NT2/D1 (cell line): ENCODE measurements around the gene CIITA.

Experiments used
- DNase-seq: peaks from one replicate; pipeline ENCODE4 v3.0.0-alpha.2; 2011; ENCODE audit warnings: low read depth, low spot score
- H3K27me3 ChIP-seq: 2 replicates; pipeline ENCODE4 v1.6.0; 2011; ENCODE audit warnings: mild to moderate bottlenecking; ENCODE audit not compliant: insufficient read length, insufficient read depth
- H3K36me3 ChIP-seq: 2 replicates; pipeline ENCODE4 v1.6.1; 2011; ENCODE audit warnings: mild to moderate bottlenecking, low read length, mixed read lengths; ENCODE audit not compliant: insufficient read depth, insufficient read length
- H3K4me1 ChIP-seq: 2 replicates; pipeline ENCODE4 v1.5.1; 2011; ENCODE audit not compliant: insufficient read depth, insufficient read length
- H3K4me3 ChIP-seq: 2 replicates; pipeline ENCODE4 v1.5.1; 2011; ENCODE audit warnings: low read depth; ENCODE audit not compliant: insufficient read length
- H3K9ac ChIP-seq: 2 replicates; pipeline ENCODE4 v1.6.0; 2011; ENCODE audit warnings: low read depth; ENCODE audit not compliant: insufficient read length
- H3K9me3 ChIP-seq: 2 replicates; pipeline ENCODE4 v1.5.1; 2011; ENCODE audit warnings: mild to moderate bottlenecking, low read length; ENCODE audit not compliant: insufficient read depth
- SUZ12 ChIP-seq: IDR thresholded peaks from 2 replicates; pipeline ENCODE4 v1.6.1; 2011; ENCODE audit not compliant: insufficient read length, insufficient read depth; ENCODE audit errors: extremely low read depth
- YY1 ChIP-seq: IDR thresholded peaks from 2 replicates; pipeline ENCODE4 v1.6.1; 2011; ENCODE audit not compliant: insufficient read length, insufficient read depth
- ZNF274 ChIP-seq: IDR thresholded peaks from 2 replicates; pipeline ENCODE4 v1.6.1; 2011; ENCODE audit warnings: mild to moderate bottlenecking, low read depth, low read length

CIITA gene

DNA sequence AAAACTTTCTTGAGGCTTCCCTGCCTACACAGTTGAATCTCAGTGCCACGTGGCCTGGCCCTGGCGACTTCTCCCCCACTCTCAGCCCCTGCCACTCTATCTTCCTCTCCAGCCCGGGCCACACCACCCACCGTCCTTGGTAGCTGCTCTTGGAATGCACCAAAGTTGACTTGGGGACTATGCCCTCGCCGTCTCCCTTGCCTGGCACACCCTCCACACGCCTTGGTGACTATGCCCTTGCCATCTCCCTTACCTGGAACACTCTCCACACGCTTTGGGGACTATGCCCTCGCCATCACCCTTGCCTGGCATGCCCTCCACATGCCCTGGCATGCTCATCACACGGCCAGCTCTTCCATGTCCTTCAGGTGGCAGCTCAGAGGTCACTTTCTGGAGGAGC, 42.9 kb upstream of the CIITA start:
- Histone ChIP-seq H3K4me1 (no peaks in the 10 kb centered on the region), H3K9me3 (no peaks in the 10 kb centered on the region), H3K9ac (no peak overlapping the region), H3K36me3 (no peaks in the 10 kb centered on the region), H3K27me3 (no peaks in the 10 kb centered on the region), H3K4me3 (no peak overlapping the region)
- TF ChIP-seq SUZ12 (no peak), YY1 (no peak), ZNF274 (no peak)
- DNase-seq = no peak

DNA sequence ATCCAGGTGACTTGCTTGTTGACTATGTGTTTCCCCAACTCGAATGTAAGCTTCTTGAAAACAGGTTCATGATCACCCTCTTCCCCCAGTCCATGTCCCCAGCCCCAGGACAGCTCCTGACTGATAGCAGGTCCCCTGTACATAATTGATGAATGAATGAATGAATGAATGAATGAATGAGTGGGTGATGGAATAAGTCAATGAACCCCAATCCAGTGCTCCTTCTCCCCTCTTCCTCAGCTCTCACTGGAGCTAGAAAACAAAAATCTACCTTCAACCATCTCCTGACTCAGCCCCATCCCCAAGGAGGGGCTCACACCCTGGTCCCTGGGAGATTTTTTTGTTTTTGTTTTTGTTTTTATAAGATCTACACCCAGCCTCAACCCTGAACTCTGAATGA, 42.2 kb upstream of the CIITA start:
- no peak for TF ChIP-seq SUZ12
- no peak for TF ChIP-seq YY1
- no peak for TF ChIP-seq ZNF274
- Histone ChIP-seq H3K27me3 (no peaks in the 10 kb centered on the region), H3K9ac (no peak overlapping the region), H3K9me3 (no peaks in the 10 kb centered on the region), H3K36me3 (no peaks in the 10 kb centered on the region), H3K4me1 (no peaks in the 10 kb centered on the region), H3K4me3 (no peak overlapping the region)
- no peak for DNase-seq

GRCh38 chr16:10835281-10835931, 41.6 kb upstream of the CIITA start:
- no peak for DNase-seq
- TF ChIP-seq YY1 = no peak
- no peak overlapping the region for H3K4me3 ChIP-seq
- no peaks in the 10 kb centered on the region for H3K4me1 ChIP-seq
- H3K27me3 ChIP-seq = no peaks in the 10 kb centered on the region
- no peaks in the 10 kb centered on the region for H3K9me3 ChIP-seq
- no peak overlapping the region for H3K9ac ChIP-seq
- H3K36me3 ChIP-seq = no peaks in the 10 kb centered on the region

GRCh38 chr16:10836174-10836853, 40.7 kb upstream of the CIITA start:
- TF ChIP-seq YY1 (no peak), SUZ12 (no peak), ZNF274 (no peak)
- H3K36me3 ChIP-seq = no peaks in the 10 kb centered on the region
- no peaks in the 10 kb centered on the region for H3K4me1 ChIP-seq
- no peak for DNase-seq
- H3K27me3 ChIP-seq = no peaks in the 10 kb centered on the region
- H3K4me3 ChIP-seq = no peak overlapping the region
- no peaks in the 10 kb centered on the region for H3K9me3 ChIP-seq
- no peak overlapping the region for H3K9ac ChIP-seq

DNA sequence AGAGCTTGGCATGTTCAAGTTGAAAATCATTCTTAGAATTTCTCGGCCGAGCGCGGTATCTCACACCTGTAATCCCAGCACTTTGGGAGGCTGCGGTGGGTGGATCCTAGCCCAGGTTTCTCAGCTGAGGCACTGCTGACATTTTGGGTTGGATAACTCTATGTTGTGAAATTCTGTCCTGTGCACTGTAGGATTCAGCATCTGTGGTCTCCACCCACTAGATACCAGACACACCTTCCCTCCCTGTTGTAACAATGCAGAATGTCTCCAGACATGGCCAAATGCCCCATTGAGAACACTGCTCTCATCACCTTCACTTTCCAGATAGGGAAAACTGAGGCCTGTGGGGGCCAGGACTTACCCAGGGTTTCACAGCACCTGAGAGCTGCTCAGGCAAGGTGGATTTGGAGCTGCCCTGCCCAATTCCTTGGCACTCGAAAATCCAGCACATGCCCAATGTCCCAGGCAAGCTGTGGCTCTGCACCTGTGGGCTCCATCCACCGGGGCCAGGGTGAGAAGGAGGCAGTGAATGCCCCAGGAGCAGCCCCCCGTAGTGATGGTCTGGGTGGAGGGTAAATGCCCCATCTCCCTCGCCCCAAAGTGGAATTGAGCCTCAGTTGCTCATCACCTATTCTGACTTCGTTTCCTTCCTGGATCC, 38.3 kb upstream of the CIITA start:
- Histone ChIP-seq H3K4me1 (no peaks in the 10 kb centered on the region), H3K27me3 (no peaks in the 10 kb centered on the region), H3K9ac (no peak overlapping the region), H3K36me3 (no peaks in the 10 kb centered on the region), H3K9me3 (no peaks in the 10 kb centered on the region), H3K4me3 (no peak overlapping the region)
- DNase-seq = no peak
- no peak for TF ChIP-seq SUZ12
- no peak for TF ChIP-seq YY1
- no peak for TF ChIP-seq ZNF274

GRCh38 chr16:10839279-10839666, 37.7 kb upstream of the CIITA start:
- TF ChIP-seq YY1 (no peak), SUZ12 (no peak), ZNF274 (no peak)
- Histone ChIP-seq H3K4me1 (no peaks in the 10 kb centered on the region), H3K27me3 (no peaks in the 10 kb centered on the region), H3K4me3 (no peak overlapping the region), H3K9ac (no peak overlapping the region), H3K36me3 (no peaks in the 10 kb centered on the region), H3K9me3 (no peaks in the 10 kb centered on the region)
- no peak for DNase-seq

DNA sequence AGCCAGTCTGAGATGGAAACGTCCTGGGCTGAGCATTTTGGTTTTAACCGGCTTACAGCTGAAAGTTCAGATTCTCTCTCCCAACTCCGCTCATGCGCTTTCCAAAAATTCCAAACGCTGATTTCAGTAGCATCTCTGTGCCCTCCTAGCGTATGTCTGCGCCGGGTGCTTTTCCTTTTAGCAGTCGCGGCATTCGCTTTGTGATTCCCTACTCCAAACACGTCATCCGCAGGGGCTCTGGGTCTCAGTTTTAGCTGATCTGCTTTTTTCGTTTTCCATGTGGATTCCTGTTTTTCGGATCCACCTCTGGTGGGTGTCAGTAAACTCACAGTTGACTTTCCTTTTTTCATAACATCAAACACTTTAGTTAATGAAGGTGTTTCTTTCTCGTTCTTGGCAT, 36.3 kb upstream of the CIITA start:
- TF ChIP-seq SUZ12 = no peak
- TF ChIP-seq YY1 = no peak
- no peak for TF ChIP-seq ZNF274
- Histone ChIP-seq H3K9me3 (no peaks in the 10 kb centered on the region), H3K9ac (no peak overlapping the region), H3K36me3 (no peaks in the 10 kb centered on the region), H3K4me1 (no peaks in the 10 kb centered on the region), H3K4me3 (no peak overlapping the region), H3K27me3 (no peaks in the 10 kb centered on the region)
- no peak for DNase-seq
